WTC11 (cell line): ENCODE results near the gene JADE1.

Source experiments
- ETV6 ChIP-seq: sonication (generic); formaldehyde crosslinking; IDR thresholded peaks from 2 replicates; pipeline ENCODE4 v1.8.1; 2022; ENCODE audit warnings: mild to moderate bottlenecking, missing genetic modification reagents
- FOXJ3 ChIP-seq: sonication (generic); formaldehyde crosslinking; IDR thresholded peaks from 2 replicates; pipeline ENCODE4 v1.9.0; 2021; ENCODE audit warnings: missing genetic modification reagents, mild to moderate bottlenecking, borderline replicate concordance
- GTF2I ChIP-seq: fragments of 250-450 bp; sonication (Bioruptor Pico); conservative IDR thresholded peaks from 2 replicates; pipeline ENCODE4 v1.4.0; 2021; ENCODE audit warnings: mild to moderate bottlenecking
- NR1H2 ChIP-seq: sonication (generic); formaldehyde crosslinking; IDR thresholded peaks from 2 replicates; pipeline ENCODE4 v1.9.0; 2021; ENCODE audit warnings: mild to moderate bottlenecking, moderate library complexity, missing genetic modification reagents
- SP1 ChIP-seq: sonication (generic); formaldehyde crosslinking; conservative IDR thresholded peaks from 2 replicates; pipeline ENCODE4 v1.8.1; 2022; ENCODE audit warnings: missing genetic modification reagents
- TCF7 ChIP-seq: sonication (generic); formaldehyde crosslinking; IDR thresholded peaks from 2 replicates; pipeline ENCODE4 v1.8.0; 2022; ENCODE audit warnings: mild to moderate bottlenecking, low read depth, missing genetic modification reagents, moderate library complexity
- TEAD4 ChIP-seq: sonication (generic); formaldehyde crosslinking; IDR thresholded peaks from 2 replicates; pipeline ENCODE4 v1.8.0; 2022; ENCODE audit warnings: mild to moderate bottlenecking, missing genetic modification reagents
- ZNF263 ChIP-seq: sonication (generic); formaldehyde crosslinking; IDR thresholded peaks from 2 replicates; pipeline ENCODE4 v1.8.1; 2022; ENCODE audit warnings: low read depth, mild to moderate bottlenecking, moderate library complexity, missing genetic modification reagents
- ZNF317 ChIP-seq: sonication (generic); formaldehyde crosslinking; IDR thresholded peaks from 2 replicates; pipeline ENCODE4 v1.8.1; 2023; ENCODE audit warnings: low read depth, mild to moderate bottlenecking, moderate library complexity, missing genetic modification reagents, borderline replicate concordance
- TF ChIP-seq, protein P1 (sequence below): sonication (generic); formaldehyde crosslinking; IDR thresholded peaks from 2 replicates; pipeline ENCODE4 v1.8.1; 2023; ENCODE audit warnings: mild to moderate bottlenecking, missing genetic modification reagents
- TF ChIP-seq, protein P2 (sequence below): sonication (generic); formaldehyde crosslinking; IDR thresholded peaks from 2 replicates; pipeline ENCODE4 v1.8.0; 2023; ENCODE audit warnings: missing genetic modification reagents
- TF ChIP-seq, protein P3 (sequence below): sonication (generic); formaldehyde crosslinking; conservative IDR thresholded peaks from 2 replicates; pipeline ENCODE4 v1.8.1; 2022; ENCODE audit warnings: mild to moderate bottlenecking, missing genetic modification reagents
- TF ChIP-seq, protein P4 (sequence below): fragments of 200-600 bp; IDR thresholded peaks from 2 replicates; pipeline ENCODE4 v1.8.0; 2022; ENCODE audit warnings: antibody characterized with exemption
- TF ChIP-seq, protein P5 (sequence below): sonication (generic); formaldehyde crosslinking; IDR thresholded peaks from 2 replicates; pipeline ENCODE4 v1.8.0; 2022; ENCODE audit warnings: mild to moderate bottlenecking, missing genetic modification reagents

DNA sequence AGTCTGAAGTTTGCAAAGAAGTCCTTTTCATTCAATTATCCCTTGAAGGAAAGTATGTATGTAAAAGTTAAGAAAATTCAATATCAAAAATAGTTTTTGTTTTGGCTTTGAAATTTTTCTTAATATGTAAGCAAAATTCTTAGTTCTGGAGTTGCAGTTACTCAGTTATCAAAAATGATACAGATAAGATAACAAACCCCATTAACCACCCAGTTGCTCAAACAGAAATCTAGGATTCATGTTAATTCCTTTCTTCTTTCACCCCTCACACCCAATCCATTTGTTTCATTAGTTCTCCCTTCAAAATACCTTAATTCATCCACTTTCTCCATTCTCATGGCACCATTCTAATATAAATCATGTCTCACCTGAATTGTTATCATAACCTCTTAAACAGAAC lies 40.5 kb upstream of the JADE1 start:
- no peak for TF ChIP-seq NR1H2 (CRISPR knock-in tag)
- no peak for TF ChIP-seq ETV6
- TF ChIP-seq, protein P1, sequence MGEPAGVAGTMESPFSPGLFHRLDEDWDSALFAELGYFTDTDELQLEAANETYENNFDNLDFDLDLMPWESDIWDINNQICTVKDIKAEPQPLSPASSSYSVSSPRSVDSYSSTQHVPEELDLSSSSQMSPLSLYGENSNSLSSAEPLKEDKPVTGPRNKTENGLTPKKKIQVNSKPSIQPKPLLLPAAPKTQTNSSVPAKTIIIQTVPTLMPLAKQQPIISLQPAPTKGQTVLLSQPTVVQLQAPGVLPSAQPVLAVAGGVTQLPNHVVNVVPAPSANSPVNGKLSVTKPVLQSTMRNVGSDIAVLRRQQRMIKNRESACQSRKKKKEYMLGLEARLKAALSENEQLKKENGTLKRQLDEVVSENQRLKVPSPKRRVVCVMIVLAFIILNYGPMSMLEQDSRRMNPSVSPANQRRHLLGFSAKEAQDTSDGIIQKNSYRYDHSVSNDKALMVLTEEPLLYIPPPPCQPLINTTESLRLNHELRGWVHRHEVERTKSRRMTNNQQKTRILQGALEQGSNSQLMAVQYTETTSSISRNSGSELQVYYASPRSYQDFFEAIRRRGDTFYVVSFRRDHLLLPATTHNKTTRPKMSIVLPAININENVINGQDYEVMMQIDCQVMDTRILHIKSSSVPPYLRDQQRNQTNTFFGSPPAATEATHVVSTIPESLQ (CRISPR knock-in tag), result no peak
- TF ChIP-seq, protein P2, sequence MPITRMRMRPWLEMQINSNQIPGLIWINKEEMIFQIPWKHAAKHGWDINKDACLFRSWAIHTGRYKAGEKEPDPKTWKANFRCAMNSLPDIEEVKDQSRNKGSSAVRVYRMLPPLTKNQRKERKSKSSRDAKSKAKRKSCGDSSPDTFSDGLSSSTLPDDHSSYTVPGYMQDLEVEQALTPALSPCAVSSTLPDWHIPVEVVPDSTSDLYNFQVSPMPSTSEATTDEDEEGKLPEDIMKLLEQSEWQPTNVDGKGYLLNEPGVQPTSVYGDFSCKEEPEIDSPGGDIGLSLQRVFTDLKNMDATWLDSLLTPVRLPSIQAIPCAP (CRISPR knock-in tag), result no peak
- TF ChIP-seq, protein P3, sequence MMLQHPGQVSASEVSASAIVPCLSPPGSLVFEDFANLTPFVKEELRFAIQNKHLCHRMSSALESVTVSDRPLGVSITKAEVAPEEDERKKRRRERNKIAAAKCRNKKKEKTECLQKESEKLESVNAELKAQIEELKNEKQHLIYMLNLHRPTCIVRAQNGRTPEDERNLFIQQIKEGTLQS (CRISPR knock-in tag), result no peak
- TF ChIP-seq, protein P4, sequence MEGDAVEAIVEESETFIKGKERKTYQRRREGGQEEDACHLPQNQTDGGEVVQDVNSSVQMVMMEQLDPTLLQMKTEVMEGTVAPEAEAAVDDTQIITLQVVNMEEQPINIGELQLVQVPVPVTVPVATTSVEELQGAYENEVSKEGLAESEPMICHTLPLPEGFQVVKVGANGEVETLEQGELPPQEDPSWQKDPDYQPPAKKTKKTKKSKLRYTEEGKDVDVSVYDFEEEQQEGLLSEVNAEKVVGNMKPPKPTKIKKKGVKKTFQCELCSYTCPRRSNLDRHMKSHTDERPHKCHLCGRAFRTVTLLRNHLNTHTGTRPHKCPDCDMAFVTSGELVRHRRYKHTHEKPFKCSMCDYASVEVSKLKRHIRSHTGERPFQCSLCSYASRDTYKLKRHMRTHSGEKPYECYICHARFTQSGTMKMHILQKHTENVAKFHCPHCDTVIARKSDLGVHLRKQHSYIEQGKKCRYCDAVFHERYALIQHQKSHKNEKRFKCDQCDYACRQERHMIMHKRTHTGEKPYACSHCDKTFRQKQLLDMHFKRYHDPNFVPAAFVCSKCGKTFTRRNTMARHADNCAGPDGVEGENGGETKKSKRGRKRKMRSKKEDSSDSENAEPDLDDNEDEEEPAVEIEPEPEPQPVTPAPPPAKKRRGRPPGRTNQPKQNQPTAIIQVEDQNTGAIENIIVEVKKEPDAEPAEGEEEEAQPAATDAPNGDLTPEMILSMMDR, result no peak
- no peak for TF ChIP-seq SP1 (CRISPR knock-in tag)
- no peak for TF ChIP-seq TCF7
- TF ChIP-seq, protein P5, sequence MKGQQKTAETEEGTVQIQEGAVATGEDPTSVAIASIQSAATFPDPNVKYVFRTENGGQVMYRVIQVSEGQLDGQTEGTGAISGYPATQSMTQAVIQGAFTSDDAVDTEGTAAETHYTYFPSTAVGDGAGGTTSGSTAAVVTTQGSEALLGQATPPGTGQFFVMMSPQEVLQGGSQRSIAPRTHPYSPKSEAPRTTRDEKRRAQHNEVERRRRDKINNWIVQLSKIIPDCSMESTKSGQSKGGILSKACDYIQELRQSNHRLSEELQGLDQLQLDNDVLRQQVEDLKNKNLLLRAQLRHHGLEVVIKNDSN, result no peak
- no peak for TF ChIP-seq TEAD4 (CRISPR knock-in tag)
- no peak for TF ChIP-seq FOXJ3 (CRISPR knock-in tag)
- TF ChIP-seq ZNF317, result no peak
- no peak for TF ChIP-seq ZNF263 (CRISPR knock-in tag)
- TF ChIP-seq GTF2I, result no peak
